Kidney epithelial cell (primary cell): ENCODE data around the gene SSBP4. TPM values are rescaled to one million over a fixed set of nuclear protein-coding genes. Genes with fewer than 3 reads are reported as not detected.

Experiments
- DNase-seq: peaks from one replicate; pipeline ENCODE4 v3.0.0-alpha.2; 2010; ENCODE audit warnings: low read depth
- H3K27me3 ChIP-seq: 2 replicates; pipeline ENCODE4 v1.6.0; 2011; ENCODE audit warnings: low read length; ENCODE audit not compliant: control insufficient read depth, insufficient read depth
- H3K36me3 ChIP-seq: 2 replicates; pipeline ENCODE4 v1.5.1; 2011; ENCODE audit warnings: low read length; ENCODE audit not compliant: control insufficient read depth, insufficient read depth
- H3K4me3 ChIP-seq: 2 replicates; pipeline ENCODE4 v1.5.1; 2011; ENCODE audit warnings: low read depth, mild to moderate bottlenecking, control low read depth, low read length
- total RNA-seq: library from RNA; depleted of rRNA; stranded (reverse); fragments of >200 nt; gene quantifications from 2 replicates; pipeline ENCODE4 v1.2.3, GENCODE V29; 2015
- TF ChIP-seq, protein P1 (sequence below): IDR thresholded peaks from 2 replicates; pipeline ENCODE4 v1.5.1; 2011; ENCODE audit warnings: mild to moderate bottlenecking, moderate library complexity, low read length, control low read depth, inconsistent platforms; ENCODE audit not compliant: insufficient read depth, poor library complexity, severe bottlenecking

The SSBP4 gene
- total RNA-seq, 1 donor from 2014 or later, result 92.6 TPM

GRCh38 chr19:18440936-18441803 is 22.0 kb downstream of the SSBP4 start:
- TF ChIP-seq, protein P1, sequence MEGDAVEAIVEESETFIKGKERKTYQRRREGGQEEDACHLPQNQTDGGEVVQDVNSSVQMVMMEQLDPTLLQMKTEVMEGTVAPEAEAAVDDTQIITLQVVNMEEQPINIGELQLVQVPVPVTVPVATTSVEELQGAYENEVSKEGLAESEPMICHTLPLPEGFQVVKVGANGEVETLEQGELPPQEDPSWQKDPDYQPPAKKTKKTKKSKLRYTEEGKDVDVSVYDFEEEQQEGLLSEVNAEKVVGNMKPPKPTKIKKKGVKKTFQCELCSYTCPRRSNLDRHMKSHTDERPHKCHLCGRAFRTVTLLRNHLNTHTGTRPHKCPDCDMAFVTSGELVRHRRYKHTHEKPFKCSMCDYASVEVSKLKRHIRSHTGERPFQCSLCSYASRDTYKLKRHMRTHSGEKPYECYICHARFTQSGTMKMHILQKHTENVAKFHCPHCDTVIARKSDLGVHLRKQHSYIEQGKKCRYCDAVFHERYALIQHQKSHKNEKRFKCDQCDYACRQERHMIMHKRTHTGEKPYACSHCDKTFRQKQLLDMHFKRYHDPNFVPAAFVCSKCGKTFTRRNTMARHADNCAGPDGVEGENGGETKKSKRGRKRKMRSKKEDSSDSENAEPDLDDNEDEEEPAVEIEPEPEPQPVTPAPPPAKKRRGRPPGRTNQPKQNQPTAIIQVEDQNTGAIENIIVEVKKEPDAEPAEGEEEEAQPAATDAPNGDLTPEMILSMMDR, result no peak
- no peak overlapping the region for H3K4me3 ChIP-seq
- no peak for DNase-seq
- no peaks in the 10 kb centered on the region for H3K36me3 ChIP-seq
- no peaks in the 10 kb centered on the region for H3K27me3 ChIP-seq

DNA sequence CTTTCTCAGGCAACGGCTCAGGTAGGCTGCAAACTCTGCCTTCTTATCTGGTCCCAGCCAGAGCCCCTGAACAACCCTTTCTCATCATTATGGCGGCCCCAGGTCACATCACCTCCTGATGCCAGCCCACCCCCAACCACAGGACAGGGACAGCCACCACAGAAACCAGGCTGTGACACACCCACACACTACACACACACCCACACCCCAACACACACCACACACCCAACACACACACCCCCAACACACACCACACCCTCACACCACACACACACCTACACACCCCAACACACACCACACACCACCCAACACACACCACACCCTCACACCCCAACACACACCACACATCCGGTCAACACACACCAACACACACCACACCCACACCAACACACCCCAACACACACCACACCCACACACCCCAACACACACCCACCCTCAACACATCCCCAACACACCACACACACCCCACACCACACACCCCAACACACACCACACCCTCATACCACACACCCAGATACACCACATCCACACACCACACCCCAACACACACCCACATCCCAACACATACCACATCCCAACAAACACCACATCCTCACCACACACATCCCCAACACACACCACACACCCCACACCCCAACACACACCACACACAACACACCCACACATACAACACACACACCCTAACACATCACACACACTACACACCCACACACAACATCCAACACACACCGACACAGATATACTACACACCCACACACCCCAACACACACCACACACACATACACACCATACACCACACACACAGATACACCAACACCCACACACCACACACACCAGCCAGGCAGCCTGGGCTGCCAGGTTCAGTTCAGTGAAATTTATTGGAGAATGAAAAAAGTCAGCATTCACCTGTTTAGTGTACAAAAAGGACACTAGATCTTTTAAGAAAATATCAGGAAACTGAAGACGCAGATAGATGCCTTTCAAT is 22.9 kb downstream of the SSBP4 start:
- no peak for DNase-seq
- H3K36me3 ChIP-seq, result no peaks in the 10 kb centered on the region
- no peaks in the 10 kb centered on the region for H3K27me3 ChIP-seq
- H3K4me3 ChIP-seq, result no peak overlapping the region
- TF ChIP-seq, protein P1, result no peak

GRCh38 chr19:18442941-18443340 is 23.7 kb downstream of the SSBP4 start:
- TF ChIP-seq, protein P1, result no peak
- no peak for DNase-seq
- Histone ChIP-seq H3K4me3 (no peak overlapping the region), H3K27me3 (no peaks in the 10 kb centered on the region), H3K36me3 (no peaks in the 10 kb centered on the region)

- TF ChIP-seq, protein P1, result no peak
- Histone ChIP-seq H3K36me3 (no peaks in the 10 kb centered on the region), H3K4me3 (no peak overlapping the region), H3K27me3 (no peaks in the 10 kb centered on the region)
- no peak for DNase-seq
Observed at GRCh38 chr19:18443406-18443805, 24.2 kb downstream of the SSBP4 start.

- H3K27me3 ChIP-seq, result no peaks in the 10 kb centered on the region
- no peaks in the 10 kb centered on the region for H3K36me3 ChIP-seq
- no peak for DNase-seq
- no peak overlapping the region for H3K4me3 ChIP-seq
- TF ChIP-seq, protein P1, result no peak
Observed at GRCh38 chr19:18443831-18444230, 24.6 kb downstream of the SSBP4 start.
